ENCODE measurements around the gene RAB26. TPM values are rescaled to one million over a fixed set of nuclear protein-coding genes. Genes with fewer than 3 reads are reported as not detected.

RAB26 gene
- total and polyA plus RNA-seq, 2 donors (not counting 1 experiment from before 2014, with no cell fraction given) = 0.43 to 2.0 TPM

- H3K36me3 ChIP-seq (ENCODE audit: control insufficient read depth, insufficient read depth, low read length) = peaks cover 37% of the 10 kb centered on the region
- no peak for DNase-seq (ENCODE audit: low read depth in 2 of 2)
- H3K4me1 ChIP-seq (ENCODE audit: control insufficient read depth, extremely low read depth, insufficient read depth, low read length) = no peaks in the 10 kb centered on the region
- H3K27me3 ChIP-seq (ENCODE audit: control insufficient read depth, insufficient read depth, low read length) = no peaks in the 10 kb centered on the region
- H2AFZ ChIP-seq (ENCODE audit: low read length) = no peak overlapping the region
- H4K20me1 ChIP-seq (ENCODE audit: control insufficient read depth, extremely low read depth, insufficient read depth, low read length) = no peaks in the 10 kb centered on the region
- no peaks in the 10 kb centered on the region for H3K9me3 ChIP-seq (ENCODE audit: control insufficient read depth, insufficient read depth, low read depth, low read length)
- no peak overlapping the region for H3K27ac ChIP-seq (ENCODE audit: insufficient read depth, low read length)
- no peak for TF ChIP-seq EZH2 (IDR thresholded peaks at IDR 0.05; ENCODE audit: low read length, missing control alignments)
- no peak for TF ChIP-seq CTCF (conservative IDR thresholded peaks at IDR 0.05 in 1 of 2, IDR thresholded peaks at IDR 0.05 in 1 of 2; ENCODE audit: low read depth in 1 of 2, low read length in 2 of 2)
- H3K4me2 ChIP-seq (ENCODE audit: extremely low read depth, insufficient read depth, low read length) = no peak overlapping the region
- H3K4me3 ChIP-seq (replicated peaks in 1 of 4; ENCODE audit: control extremely low read depth in 1 of 4, insufficient read depth in 1 of 4, low read depth in 3 of 4, low read length in 4 of 4) = no peak overlapping the region
- H3K9ac ChIP-seq (ENCODE audit: insufficient read depth, low read length) = no peak overlapping the region
- H3K79me2 ChIP-seq (ENCODE audit: control insufficient read depth, insufficient read depth, low read length) = no peaks in the 10 kb centered on the region
Observed at GRCh38 chr16:2177101-2177500, 28.7 kb downstream of the RAB26 start.

- H3K4me1 ChIP-seq (ENCODE audit: control insufficient read depth, extremely low read depth, insufficient read depth, low read length) = no peaks in the 10 kb centered on the region
- no peaks in the 10 kb centered on the region for H3K27me3 ChIP-seq (ENCODE audit: control insufficient read depth, insufficient read depth, low read length)
- no peak overlapping the region for H3K4me3 ChIP-seq (replicated peaks in 1 of 4; ENCODE audit: control extremely low read depth in 1 of 4, insufficient read depth in 1 of 4, low read depth in 3 of 4, low read length in 4 of 4)
- no peaks in the 10 kb centered on the region for H4K20me1 ChIP-seq (ENCODE audit: control insufficient read depth, extremely low read depth, insufficient read depth, low read length)
- no peak overlapping the region for H3K27ac ChIP-seq (ENCODE audit: insufficient read depth, low read length)
- TF ChIP-seq CTCF (conservative IDR thresholded peaks at IDR 0.05 in 1 of 2, IDR thresholded peaks at IDR 0.05 in 1 of 2; ENCODE audit: low read depth in 1 of 2, low read length in 2 of 2) = no peak
- TF ChIP-seq EZH2 (IDR thresholded peaks at IDR 0.05; ENCODE audit: low read length, missing control alignments) = no peak
- H3K9ac ChIP-seq (ENCODE audit: insufficient read depth, low read length) = no peak overlapping the region
- H2AFZ ChIP-seq (ENCODE audit: low read length) = no peak overlapping the region
- H3K36me3 ChIP-seq (ENCODE audit: control insufficient read depth, insufficient read depth, low read length) = peaks cover 35% of the 10 kb centered on the region
- no peaks in the 10 kb centered on the region for H3K9me3 ChIP-seq (ENCODE audit: control insufficient read depth, insufficient read depth, low read depth, low read length)
- H3K79me2 ChIP-seq (ENCODE audit: control insufficient read depth, insufficient read depth, low read length) = no peaks in the 10 kb centered on the region
- no peak for DNase-seq (ENCODE audit: low read depth in 2 of 2)
- H3K4me2 ChIP-seq (ENCODE audit: extremely low read depth, insufficient read depth, low read length) = no peak overlapping the region
Observed at GRCh38 chr16:2177561-2177960, 29.1 kb downstream of the RAB26 start.

- Histone ChIP-seq H3K27ac (ENCODE audit: insufficient read depth, low read length) (no peak overlapping the region), H2AFZ (ENCODE audit: low read length) (no peak overlapping the region), H3K27me3 (ENCODE audit: control insufficient read depth, insufficient read depth, low read length) (no peaks in the 10 kb centered on the region), H3K4me1 (ENCODE audit: control insufficient read depth, extremely low read depth, insufficient read depth, low read length) (no peaks in the 10 kb centered on the region), H3K9me3 (ENCODE audit: control insufficient read depth, insufficient read depth, low read depth, low read length) (no peaks in the 10 kb centered on the region), H3K36me3 (ENCODE audit: control insufficient read depth, insufficient read depth, low read length) (peaks cover 32% of the 10 kb centered on the region), H4K20me1 (ENCODE audit: control insufficient read depth, extremely low read depth, insufficient read depth, low read length) (no peaks in the 10 kb centered on the region), H3K4me3 (replicated peaks in 1 of 4; ENCODE audit: control extremely low read depth in 1 of 4, insufficient read depth in 1 of 4, low read depth in 3 of 4, low read length in 4 of 4) (no peak overlapping the region), H3K4me2 (ENCODE audit: extremely low read depth, insufficient read depth, low read length) (no peak overlapping the region), H3K79me2 (ENCODE audit: control insufficient read depth, insufficient read depth, low read length) (no peaks in the 10 kb centered on the region), H3K9ac (ENCODE audit: insufficient read depth, low read length) (no peak overlapping the region)
- DNase-seq (ENCODE audit: low read depth in 2 of 2) = peak; percentile 17 to 34
- TF ChIP-seq CTCF (conservative IDR thresholded peaks at IDR 0.05 in 1 of 2, IDR thresholded peaks at IDR 0.05 in 1 of 2; ENCODE audit: low read depth in 1 of 2, low read length in 2 of 2) (no peak), EZH2 (IDR thresholded peaks at IDR 0.05; ENCODE audit: low read length, missing control alignments) (no peak)
Observed at GRCh38 chr16:2178321-2179106, 30.1 kb downstream of the RAB26 start.
